Stimulated activated CD4-positive, alpha-beta T cell treated with anti-CD3 and anti-CD28 coated beads, Interleukin-4, amount 100 ng/mL, for 1 hour (primary cell): ENCODE measurements around the gene FGD2.

Experiments
- DNase-seq: peaks from one replicate; pipeline ENCODE4 v3.0.0-alpha.2; 2020

Gene FGD2

GRCh38 chr6:37019065-37019450 is 13.6 kb downstream of the FGD2 start:
- DNase-seq: no peak

- no peak for DNase-seq
Measured at GRCh38 chr6:37020381-37020780, 14.9 kb downstream of the FGD2 start.

- no peak for DNase-seq
Measured at GRCh38 chr6:37020812-37021211, 15.4 kb downstream of the FGD2 start.

- peak; percentile 61 for DNase-seq
Measured at GRCh38 chr6:37021356-37022129, 16.1 kb downstream of the FGD2 start.

GRCh38 chr6:37022135-37022863 is 16.8 kb downstream of the FGD2 start:
- DNase-seq: no peak

GRCh38 chr6:37024656-37025337 is 19.3 kb downstream of the FGD2 start:
- DNase-seq: peak; percentile 54

- DNase-seq: no peak
Measured at GRCh38 chr6:37025621-37026466, 20.4 kb downstream of the FGD2 start.

GRCh38 chr6:37027036-37027720 is 21.7 kb downstream of the FGD2 start:
- no peak for DNase-seq

- no peak for DNase-seq
Measured at GRCh38 chr6:37027811-37028469, 22.5 kb downstream of the FGD2 start.

- peak; percentile 33 for DNase-seq
Measured at GRCh38 chr6:37029249-37029971, 24.0 kb downstream of the FGD2 start.

- DNase-seq: no peak
Measured at GRCh38 chr6:37030599-37030998, 25.1 kb downstream of the FGD2 start.

- no peak for DNase-seq
Measured at GRCh38 chr6:37032239-37032638, 26.8 kb downstream of the FGD2 start.

GRCh38 chr6:37033255-37033654 is 27.8 kb downstream of the FGD2 start:
- DNase-seq: no peak

- DNase-seq: no peak
Measured at GRCh38 chr6:37033819-37034795, 28.7 kb downstream of the FGD2 start.

GRCh38 chr6:37036146-37036545 is 30.7 kb downstream of the FGD2 start:
- DNase-seq: no peak

GRCh38 chr6:37038292-37039198 is 33.1 kb downstream of the FGD2 start:
- no peak for DNase-seq

- DNase-seq: no peak
Measured at GRCh38 chr6:37039958-37040357, 34.5 kb downstream of the FGD2 start.

- no peak for DNase-seq
Measured at GRCh38 chr6:37041521-37041920, 36.1 kb downstream of the FGD2 start.

GRCh38 chr6:37042150-37042549 is 36.7 kb downstream of the FGD2 start:
- DNase-seq: no peak
